ENCODE results near the gene TLE3. TPM values are rescaled to one million over a fixed set of nuclear protein-coding genes. Genes with fewer than 3 reads are reported as not detected.

TLE3 gene
- total and polyA plus RNA-seq, 2 experiments from 2014 or later, result 21.2 to 45.9 TPM

DNA sequence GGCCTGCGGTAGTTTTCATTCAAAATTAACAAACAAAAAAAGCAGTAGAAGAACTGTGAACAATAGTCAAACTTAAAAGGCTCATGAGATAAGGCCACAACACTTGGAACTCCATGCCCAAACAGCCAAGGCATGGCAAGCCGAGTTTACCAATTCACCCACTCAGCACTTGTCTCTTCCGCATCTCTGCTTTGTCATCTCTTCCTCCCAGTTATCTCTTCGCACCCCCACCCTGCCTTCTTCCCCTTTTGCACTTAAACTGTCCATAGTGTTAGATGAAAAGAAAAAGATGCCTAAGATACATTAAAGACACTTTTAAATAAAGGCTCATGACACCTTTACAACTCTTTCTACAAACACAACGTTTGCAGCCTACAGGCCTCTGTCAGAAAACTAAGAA lies 11.1 kb downstream of the TLE3 start:
- no peak overlapping the region for H3K4me3 ChIP-seq
- H3K9me3 ChIP-seq (ENCODE audit: low read depth), result no peaks in the 10 kb centered on the region
- H3K27ac ChIP-seq, result no peak overlapping the region
- H3K79me2 ChIP-seq, result peaks cover 94% of the 10 kb centered on the region
- H3K4me1 ChIP-seq (ENCODE audit: insufficient read depth), result peaks cover 36% of the 10 kb centered on the region
- WGBS (ENCODE audit: low lambda C conversion rate, missing lambda C conversion rate), result 74% methylated on average over 5 of the region's 5 CpGs
- no peaks in the 10 kb centered on the region for H3K36me3 ChIP-seq (replicated peaks; ENCODE audit: insufficient read depth, low read depth)
- no peaks in the 10 kb centered on the region for H3K9me2 ChIP-seq (replicated peaks; ENCODE audit: insufficient read depth)
- TF ChIP-seq EZH2 (IDR thresholded peaks at IDR 0.05; ENCODE audit: borderline replicate concordance) (no peak), EZH2phosphoT487 (IDR thresholded peaks at IDR 0.05; ENCODE audit: low read depth, severe bottlenecking, unreplicated experiment) (no peak)
- TF ChIP-seq, protein P1, sequence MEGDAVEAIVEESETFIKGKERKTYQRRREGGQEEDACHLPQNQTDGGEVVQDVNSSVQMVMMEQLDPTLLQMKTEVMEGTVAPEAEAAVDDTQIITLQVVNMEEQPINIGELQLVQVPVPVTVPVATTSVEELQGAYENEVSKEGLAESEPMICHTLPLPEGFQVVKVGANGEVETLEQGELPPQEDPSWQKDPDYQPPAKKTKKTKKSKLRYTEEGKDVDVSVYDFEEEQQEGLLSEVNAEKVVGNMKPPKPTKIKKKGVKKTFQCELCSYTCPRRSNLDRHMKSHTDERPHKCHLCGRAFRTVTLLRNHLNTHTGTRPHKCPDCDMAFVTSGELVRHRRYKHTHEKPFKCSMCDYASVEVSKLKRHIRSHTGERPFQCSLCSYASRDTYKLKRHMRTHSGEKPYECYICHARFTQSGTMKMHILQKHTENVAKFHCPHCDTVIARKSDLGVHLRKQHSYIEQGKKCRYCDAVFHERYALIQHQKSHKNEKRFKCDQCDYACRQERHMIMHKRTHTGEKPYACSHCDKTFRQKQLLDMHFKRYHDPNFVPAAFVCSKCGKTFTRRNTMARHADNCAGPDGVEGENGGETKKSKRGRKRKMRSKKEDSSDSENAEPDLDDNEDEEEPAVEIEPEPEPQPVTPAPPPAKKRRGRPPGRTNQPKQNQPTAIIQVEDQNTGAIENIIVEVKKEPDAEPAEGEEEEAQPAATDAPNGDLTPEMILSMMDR (IDR thresholded peaks at IDR 0.05; ENCODE audit: poor library complexity), result no peak
- peaks cover 64% of the 10 kb centered on the region for H4K20me1 ChIP-seq (ENCODE audit: insufficient read depth, poor library complexity, severe bottlenecking)
- no peak for DNase-seq (ENCODE audit: low spot score)
- H3K27me3 ChIP-seq, result no peaks in the 10 kb centered on the region
- H3K4me2 ChIP-seq, result no peak overlapping the region
- no peak overlapping the region for H2AFZ ChIP-seq

DNA sequence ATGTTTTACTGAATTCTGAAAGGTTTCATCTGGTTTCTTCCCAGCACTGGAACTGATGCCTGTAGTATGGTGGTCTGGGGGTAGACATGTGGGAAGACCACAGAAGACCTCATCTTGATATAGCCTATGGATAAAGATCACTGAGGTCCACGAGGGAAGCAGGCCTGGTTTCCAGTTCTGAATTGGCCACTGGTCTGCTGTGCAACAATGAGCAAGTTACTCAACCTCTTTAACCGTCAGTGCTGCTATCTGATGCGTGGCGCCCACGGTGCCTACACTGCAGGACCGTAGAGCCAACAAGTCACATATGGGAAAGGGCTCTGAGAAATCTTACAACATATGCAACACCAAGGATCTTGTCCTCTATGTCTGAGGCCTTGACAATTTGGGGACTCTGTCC lies 13.3 kb downstream of the TLE3 start:
- peaks cover 36% of the 10 kb centered on the region for H3K4me1 ChIP-seq (ENCODE audit: insufficient read depth)
- 84% methylated on average over 6 of the region's 6 CpGs for WGBS (ENCODE audit: low lambda C conversion rate, missing lambda C conversion rate)
- H3K27me3 ChIP-seq, result no peaks in the 10 kb centered on the region

DNA sequence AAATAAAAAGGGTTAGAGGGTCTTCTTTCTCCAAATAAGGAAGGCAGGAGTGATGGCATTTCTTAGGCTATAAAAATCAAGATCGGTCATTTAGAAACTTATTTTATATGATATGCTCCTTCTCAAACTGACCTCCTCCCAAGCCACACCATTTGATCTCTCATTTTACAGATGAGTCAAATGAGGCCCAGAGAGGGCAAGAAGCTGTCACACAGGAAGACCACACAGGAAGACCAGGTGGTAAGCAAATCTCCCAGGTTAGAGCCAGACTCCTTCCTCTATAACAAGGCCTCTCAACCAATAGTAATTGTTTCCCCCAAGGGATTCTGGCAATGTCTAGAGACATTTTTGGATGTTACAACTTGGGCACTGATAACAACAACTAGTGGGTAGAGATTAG lies 13.8 kb downstream of the TLE3 start:
- peaks cover 56% of the 10 kb centered on the region for H4K20me1 ChIP-seq (ENCODE audit: insufficient read depth, poor library complexity, severe bottlenecking)
- H3K4me3 ChIP-seq, result no peak overlapping the region
- no peak overlapping the region for H3K27ac ChIP-seq
- DNase-seq (ENCODE audit: low spot score), result no peak
- no peaks in the 10 kb centered on the region for H3K36me3 ChIP-seq (replicated peaks; ENCODE audit: insufficient read depth, low read depth)
- H3K4me2 ChIP-seq, result no peak overlapping the region
- H3K4me1 ChIP-seq (ENCODE audit: insufficient read depth), result peaks cover 36% of the 10 kb centered on the region
- no peak for TF ChIP-seq EZH2 (IDR thresholded peaks at IDR 0.05; ENCODE audit: borderline replicate concordance)
- TF ChIP-seq EZH2phosphoT487 (IDR thresholded peaks at IDR 0.05; ENCODE audit: low read depth, severe bottlenecking, unreplicated experiment), result no peak
- TF ChIP-seq, protein P1 (IDR thresholded peaks at IDR 0.05; ENCODE audit: poor library complexity), result no peak
- H3K27me3 ChIP-seq, result no peaks in the 10 kb centered on the region
- no peaks in the 10 kb centered on the region for H3K9me3 ChIP-seq (ENCODE audit: low read depth)
- H3K79me2 ChIP-seq, result peaks cover 93% of the 10 kb centered on the region
- no peaks in the 10 kb centered on the region for H3K9me2 ChIP-seq (replicated peaks; ENCODE audit: insufficient read depth)
- no peak overlapping the region for H2AFZ ChIP-seq
- 79% methylated on average over 1 of the region's 1 CpG for WGBS (ENCODE audit: low lambda C conversion rate, missing lambda C conversion rate)

More for the DNA sequence above, 13.3 kb downstream of the TLE3 start:
- peaks cover 56% of the 10 kb centered on the region for H4K20me1 ChIP-seq (ENCODE audit: insufficient read depth, poor library complexity, severe bottlenecking)
- H3K79me2 ChIP-seq, result peaks cover 94% of the 10 kb centered on the region
- H3K36me3 ChIP-seq (replicated peaks; ENCODE audit: insufficient read depth, low read depth), result no peaks in the 10 kb centered on the region
- H3K9me2 ChIP-seq (replicated peaks; ENCODE audit: insufficient read depth), result no peaks in the 10 kb centered on the region
- no peak overlapping the region for H3K4me3 ChIP-seq
- no peak overlapping the region for H3K4me2 ChIP-seq
- no peak for DNase-seq (ENCODE audit: low spot score)
- no peak overlapping the region for H2AFZ ChIP-seq
- H3K9me3 ChIP-seq (ENCODE audit: low read depth), result no peaks in the 10 kb centered on the region
- H3K27ac ChIP-seq, result no peak overlapping the region
- TF ChIP-seq, protein P1 (IDR thresholded peaks at IDR 0.05; ENCODE audit: poor library complexity), result no peak
- TF ChIP-seq EZH2 (IDR thresholded peaks at IDR 0.05; ENCODE audit: borderline replicate concordance) (no peak), EZH2phosphoT487 (IDR thresholded peaks at IDR 0.05; ENCODE audit: low read depth, severe bottlenecking, unreplicated experiment) (no peak)

DNA sequence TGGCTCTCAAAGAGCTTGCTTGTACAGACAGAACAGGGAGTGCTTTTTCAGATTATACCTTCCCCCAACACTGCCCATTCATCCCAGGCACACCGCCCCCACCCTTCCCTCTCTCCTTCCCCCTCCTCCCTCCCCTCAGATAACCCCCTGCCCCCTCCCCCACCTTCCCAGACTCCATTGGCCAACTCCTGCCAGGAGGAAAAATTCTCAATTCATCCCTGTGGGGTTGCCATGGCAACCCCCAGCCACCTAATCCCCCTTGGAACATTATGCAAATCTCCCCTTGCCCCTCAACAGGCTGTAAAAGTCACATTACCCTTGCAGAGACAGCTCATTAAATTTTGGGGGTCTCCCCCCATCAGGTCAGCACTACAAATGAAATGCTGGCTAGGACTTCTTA lies 14.3 kb downstream of the TLE3 start:
- no CpG with 5 or more reads among the region's 1 CpG for WGBS (ENCODE audit: low lambda C conversion rate, missing lambda C conversion rate)
- no peak overlapping the region for H3K27ac ChIP-seq
- no peak overlapping the region for H3K4me3 ChIP-seq
- no peak overlapping the region for H2AFZ ChIP-seq
- DNase-seq (ENCODE audit: low spot score), result no peak
- H4K20me1 ChIP-seq (ENCODE audit: insufficient read depth, poor library complexity, severe bottlenecking), result peaks cover 59% of the 10 kb centered on the region
- H3K4me1 ChIP-seq (ENCODE audit: insufficient read depth), result peaks cover 36% of the 10 kb centered on the region
- H3K27me3 ChIP-seq, result no peaks in the 10 kb centered on the region
- H3K9me3 ChIP-seq (ENCODE audit: low read depth), result no peaks in the 10 kb centered on the region
- TF ChIP-seq EZH2phosphoT487 (IDR thresholded peaks at IDR 0.05; ENCODE audit: low read depth, severe bottlenecking, unreplicated experiment), result no peak
- TF ChIP-seq, protein P1 (IDR thresholded peaks at IDR 0.05; ENCODE audit: poor library complexity), result no peak
- no peak for TF ChIP-seq EZH2 (IDR thresholded peaks at IDR 0.05; ENCODE audit: borderline replicate concordance)
- H3K79me2 ChIP-seq, result peaks cover 93% of the 10 kb centered on the region
- no peaks in the 10 kb centered on the region for H3K9me2 ChIP-seq (replicated peaks; ENCODE audit: insufficient read depth)
- H3K36me3 ChIP-seq (replicated peaks; ENCODE audit: insufficient read depth, low read depth), result no peaks in the 10 kb centered on the region
- no peak overlapping the region for H3K4me2 ChIP-seq

All from hepatocyte (in vitro differentiated cells).